Kidney (tissue), 14 donors: ENCODE results near the gene PEDS1. TPM values are rescaled to one million over a fixed set of nuclear protein-coding genes. Genes with fewer than 3 reads are reported as not detected.

Source experiments
- DNase-seq, 5 donors: peaks; one replicate each; pipeline ENCODE4 v3.0.0-alpha.2; 2013 to 2020
- FAIRE-seq: peaks from 2 replicates; lab custom pipeline; 2012; peaks lifted over from hg19 to GRCh38; lab: Jason Lieb, UNC
- H3K27ac ChIP-seq, 2 donors: one replicate each; pipeline ENCODE4 v1.7.0; 2013; ENCODE audit warnings: low read depth in 2 of 2, low read length in 2 of 2, inconsistent platforms in 1 of 2
- H3K27me3 ChIP-seq: one replicate; pipeline ENCODE4 v1.7.1; 2013; ENCODE audit warnings: low read length, inconsistent platforms; ENCODE audit not compliant: control insufficient read depth, insufficient read depth
- H3K36me3 ChIP-seq, 3 donors: one replicate each; pipeline versions ENCODE4 v1.7.0 to v1.7.1; 2013; ENCODE audit warnings: low read length in 3 of 3, control low read depth in 1 of 3, inconsistent platforms in 1 of 3; ENCODE audit not compliant: insufficient read depth in 3 of 3, control insufficient read depth in 2 of 3
- H3K4me1 ChIP-seq, 3 donors: one replicate each; pipeline versions ENCODE4 v1.7.0 to v1.7.1; 2013; ENCODE audit warnings: low read length in 3 of 3, inconsistent platforms in 1 of 3, low read depth in 1 of 3; ENCODE audit not compliant: control insufficient read depth in 2 of 3, insufficient read depth in 2 of 3
- H3K4me3 ChIP-seq, 3 donors: one replicate each; pipeline versions ENCODE4 v1.7.0 to v1.8.1; 2013; ENCODE audit warnings: low read length in 3 of 3, control low read depth in 1 of 3, inconsistent platforms in 1 of 3
- H3K9ac ChIP-seq, 3 donors: one replicate each; pipeline versions ENCODE4 v1.7.0 to v1.7.1; 2013; ENCODE audit warnings: low read length in 3 of 3, control low read depth in 1 of 3, inconsistent platforms in 1 of 3
- H3K9me3 ChIP-seq, 3 donors: one replicate each; pipeline versions ENCODE4 v1.7.0 to v1.7.1; 2013; ENCODE audit warnings: low read length in 3 of 3, control low read depth in 1 of 3, inconsistent platforms in 1 of 3; ENCODE audit not compliant: control insufficient read depth in 2 of 3, insufficient read depth in 1 of 3
- CTCF ChIP-seq: IDR thresholded peaks from 3 replicates; pipeline ENCODE4 v1.5.1; 2012; ENCODE audit warnings: mild to moderate bottlenecking, moderate library complexity, borderline replicate concordance; ENCODE audit not compliant: insufficient read depth; ENCODE audit errors: extremely low read depth
- intact Hi-C: fragments of 100-400 bp; cut with DNase I; formaldehyde crosslinking; loops from one replicate; pipeline ENCODE4 v1.11.1; 2022
- polyA plus RNA-seq: library from polyadenylated mRNA; stranded (reverse); fragments of 350-450 nt; fragmentation: Illumina TruSeq; extraction: RNeasy Lipid Tissue Mini Kit (QIAGEN cat#74804); gene quantifications from one replicate; pipeline ENCODE4 v1.2.3, GENCODE V29; 2014; ENCODE audit warnings: low read depth, low replicate concordance; ENCODE audit not compliant: insufficient read depth
- total RNA-seq: library from RNA; stranded (reverse); fragmentation: NEBNext Ultra II Directional; extraction: Animal tissue kit (Norgen Biotek cat#: 25700); gene quantifications from one replicate; pipeline ENCODE4 v1.2.1, GENCODE V29; 2021
- donor health status: control.
- donor health status: control.
- donor health status: control.
- donor health status: control.
- donor health status: control.
- donor health status: DM: yes; HTN: yes; CAD: no.
- donor health status: Normal renal cell carcinoma (clear cell type).

PEDS1 gene
- total and polyA plus RNA-seq, 2 donors from 2014 or later: 16.3 to 18.3 TPM

GRCh38 chr20:50144362-50144761 lies 9.2 kb downstream of the PEDS1 start:
- peaks cover 0 to 11% (median 0%) of the 10 kb centered on the region in 3 donors for H3K4me1 ChIP-seq
- no peak for DNase-seq
- no peak for TF ChIP-seq CTCF
- H3K27me3 ChIP-seq: no peaks in the 10 kb centered on the region
- H3K36me3 ChIP-seq: peaks cover 0 to 20% (median 6%) of the 10 kb centered on the region in 3 donors
- H3K9ac ChIP-seq: no peak overlapping the region
- H3K27ac ChIP-seq: no peak overlapping the region
- no peaks in the 10 kb centered on the region for H3K9me3 ChIP-seq
- no peak overlapping the region for H3K4me3 ChIP-seq
- FAIRE-seq: no peak
- intact Hi-C loops: no loop called here

GRCh38 chr20:50142812-50143211 lies 10.7 kb downstream of the PEDS1 start:
- no peak for FAIRE-seq
- no peak overlapping the region for H3K4me3 ChIP-seq
- H3K9ac ChIP-seq: no peak overlapping the region
- H3K36me3 ChIP-seq: peaks cover 0 to 20% (median 6%) of the 10 kb centered on the region in 3 donors
- no peaks in the 10 kb centered on the region for H3K9me3 ChIP-seq
- no peak overlapping the region for H3K27ac ChIP-seq
- H3K27me3 ChIP-seq: no peaks in the 10 kb centered on the region
- no peak for TF ChIP-seq CTCF
- intact Hi-C loops: no loop called here
- peaks cover 0 to 23% (median 0%) of the 10 kb centered on the region in 3 donors for H3K4me1 ChIP-seq
- DNase-seq: no peak

GRCh38 chr20:50141811-50142561 lies 11.5 kb downstream of the PEDS1 start:
- H3K4me1 ChIP-seq: peaks cover 0 to 25% (median 0%) of the 10 kb centered on the region in 3 donors
- DNase-seq: no peak
- no peak overlapping the region for H3K27ac ChIP-seq
- intact Hi-C loops: no loop called here
- H3K27me3 ChIP-seq: no peaks in the 10 kb centered on the region
- no peak overlapping the region for H3K4me3 ChIP-seq
- H3K36me3 ChIP-seq: peaks cover 0 to 20% (median 6%) of the 10 kb centered on the region in 3 donors
- no peak for FAIRE-seq
- no peak for TF ChIP-seq CTCF
- H3K9ac ChIP-seq: no peak overlapping the region
- H3K9me3 ChIP-seq: no peaks in the 10 kb centered on the region
